ENCODE measurements around the gene MSH2. TPM values are rescaled to one million over a fixed set of nuclear protein-coding genes. Genes with fewer than 3 reads are reported as not detected.

Gene MSH2
- total RNA-seq, 1 donor from 2014 or later, result 25.2 TPM

- no peak for ATAC-seq (ENCODE audit: low read depth)
- no peak overlapping the region for H3K4me3 Mint-ChIP-seq
- POLR2A ChIA-PET, result no interaction called here
- no peaks in the 10 kb centered on the region for H3K9me3 Mint-ChIP-seq
- H3K4me1 Mint-ChIP-seq, result no peaks in the 10 kb centered on the region
- no peak overlapping the region for H3K27ac Mint-ChIP-seq
- no peak for DNase-seq
- H3K27me3 Mint-ChIP-seq, result peaks cover 9% of the 10 kb centered on the region
- H3K36me3 Mint-ChIP-seq (ENCODE audit: low read depth), result no peaks in the 10 kb centered on the region
- CTCF ChIA-PET, result interaction anchor here (1.4 kb wide), 1 partner anchor 17 kb away, joined by 3 read pairs; no protein-coding TSS in a partner anchor
- intact Hi-C loops (cut with micrococcal nuclease), result no loop called here
- TF ChIP-seq, protein P1, sequence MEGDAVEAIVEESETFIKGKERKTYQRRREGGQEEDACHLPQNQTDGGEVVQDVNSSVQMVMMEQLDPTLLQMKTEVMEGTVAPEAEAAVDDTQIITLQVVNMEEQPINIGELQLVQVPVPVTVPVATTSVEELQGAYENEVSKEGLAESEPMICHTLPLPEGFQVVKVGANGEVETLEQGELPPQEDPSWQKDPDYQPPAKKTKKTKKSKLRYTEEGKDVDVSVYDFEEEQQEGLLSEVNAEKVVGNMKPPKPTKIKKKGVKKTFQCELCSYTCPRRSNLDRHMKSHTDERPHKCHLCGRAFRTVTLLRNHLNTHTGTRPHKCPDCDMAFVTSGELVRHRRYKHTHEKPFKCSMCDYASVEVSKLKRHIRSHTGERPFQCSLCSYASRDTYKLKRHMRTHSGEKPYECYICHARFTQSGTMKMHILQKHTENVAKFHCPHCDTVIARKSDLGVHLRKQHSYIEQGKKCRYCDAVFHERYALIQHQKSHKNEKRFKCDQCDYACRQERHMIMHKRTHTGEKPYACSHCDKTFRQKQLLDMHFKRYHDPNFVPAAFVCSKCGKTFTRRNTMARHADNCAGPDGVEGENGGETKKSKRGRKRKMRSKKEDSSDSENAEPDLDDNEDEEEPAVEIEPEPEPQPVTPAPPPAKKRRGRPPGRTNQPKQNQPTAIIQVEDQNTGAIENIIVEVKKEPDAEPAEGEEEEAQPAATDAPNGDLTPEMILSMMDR (IDR thresholded peaks at IDR 0.05), result no peak
Observed at GRCh38 chr2:47375307-47375706, 27.6 kb upstream of the MSH2 start.

GRCh38 chr2:47379384-47379783 lies 23.6 kb upstream of the MSH2 start:
- no peak overlapping the region for H3K4me3 Mint-ChIP-seq
- ATAC-seq (ENCODE audit: low read depth) (no peak), DNase-seq (no peak)
- POLR2A ChIA-PET, result no interaction called here
- CTCF ChIA-PET, result no interaction called here
- TF ChIP-seq, protein P1 (IDR thresholded peaks at IDR 0.05), result no peak
- H3K27me3 Mint-ChIP-seq, result no peaks in the 10 kb centered on the region
- H3K27ac Mint-ChIP-seq, result no peak overlapping the region
- no peaks in the 10 kb centered on the region for H3K36me3 Mint-ChIP-seq (ENCODE audit: low read depth)
- no peaks in the 10 kb centered on the region for H3K4me1 Mint-ChIP-seq
- no peaks in the 10 kb centered on the region for H3K9me3 Mint-ChIP-seq
- intact Hi-C loops (cut with micrococcal nuclease), result no loop called here

DNA sequence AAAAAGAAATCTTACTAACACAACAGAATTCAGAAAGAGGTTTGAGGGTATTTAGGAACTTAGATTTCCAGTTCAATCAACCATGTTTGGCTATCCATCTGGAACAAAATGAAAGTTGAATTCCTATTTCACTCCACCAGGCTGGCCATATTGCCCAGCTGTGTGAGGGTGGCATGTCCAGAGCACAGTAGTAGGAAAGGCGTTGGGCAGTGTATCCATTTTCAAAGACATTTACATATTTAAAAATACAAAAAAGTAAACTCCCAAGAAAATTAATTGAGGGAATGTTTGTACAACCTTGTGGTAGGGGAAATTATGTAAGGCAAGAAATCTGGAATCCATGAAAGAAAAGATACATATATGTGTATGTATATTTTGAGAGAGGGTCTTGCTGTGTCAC lies 21.5 kb upstream of the MSH2 start:
- Mint-ChIP-seq H3K9me3 (no peaks in the 10 kb centered on the region), H3K4me3 (no peak overlapping the region), H3K27ac (no peak overlapping the region), H3K27me3 (no peaks in the 10 kb centered on the region), H3K36me3 (ENCODE audit: low read depth) (no peaks in the 10 kb centered on the region), H3K4me1 (no peaks in the 10 kb centered on the region)
- intact Hi-C loops (cut with micrococcal nuclease), result no loop called here
- ATAC-seq (ENCODE audit: low read depth) (no peak), DNase-seq (no peak)
- CTCF ChIA-PET, result no interaction called here
- TF ChIP-seq, protein P1 (IDR thresholded peaks at IDR 0.05), result no peak
- POLR2A ChIA-PET, result no interaction called here

DNA sequence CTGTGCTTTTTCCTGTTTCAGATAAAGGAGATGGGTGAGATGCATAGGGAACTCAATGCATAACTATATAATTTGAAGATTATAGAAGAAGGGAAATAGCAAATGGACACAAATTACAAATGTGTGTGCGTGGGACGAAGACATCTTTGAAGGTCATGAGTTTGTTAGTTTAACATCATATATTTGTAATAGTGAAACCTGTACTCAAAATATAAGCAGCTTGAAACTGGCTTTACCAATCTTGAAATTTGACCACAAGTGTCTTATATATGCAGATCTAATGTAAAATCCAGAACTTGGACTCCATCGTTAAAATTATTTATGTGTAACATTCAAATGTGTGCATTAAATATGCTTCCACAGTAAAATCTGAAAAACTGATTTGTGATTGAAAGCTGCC lies 16.4 kb upstream of the MSH2 start:
- Mint-ChIP-seq H3K36me3 (ENCODE audit: low read depth) (no peaks in the 10 kb centered on the region), H3K9me3 (no peaks in the 10 kb centered on the region), H3K4me3 (no peak overlapping the region), H3K27ac (no peak overlapping the region), H3K27me3 (no peaks in the 10 kb centered on the region), H3K4me1 (no peaks in the 10 kb centered on the region)
- intact Hi-C loops (cut with micrococcal nuclease), result no loop called here
- ChIA-PET POLR2A (no interaction called here), CTCF (interaction anchor here (1.0 to 3.5 kb wide), 3 partner anchors 9 to 51 kb away, joined by 3 to 99 read pairs (median 4); partner anchors contain the start of gene MSH2)
- DNase-seq (no peak), ATAC-seq (ENCODE audit: low read depth) (no peak)
- TF ChIP-seq, protein P1 (IDR thresholded peaks at IDR 0.05), result no peak

GRCh38 chr2:47388888-47389287 lies 14.1 kb upstream of the MSH2 start:
- DNase-seq (no peak), ATAC-seq (ENCODE audit: low read depth) (no peak)
- intact Hi-C loops (cut with micrococcal nuclease), result loop anchor here (1.0 kb wide), 2 partner anchors 54 to 379 kb away; no protein-coding TSS in a partner anchor
- ChIA-PET POLR2A (interaction anchor here (1.1 kb wide), 1 partner anchor 53 kb away, joined by 12 read pairs; no protein-coding TSS in a partner anchor), CTCF (interaction anchor here (1.1 to 3.5 kb wide), 5 partner anchors 14 to 379 kb away, joined by 3 to 99 read pairs (median 6); partner anchors contain the start of gene MSH2)
- Mint-ChIP-seq H3K27ac (no peak overlapping the region), H3K9me3 (no peaks in the 10 kb centered on the region), H3K4me1 (no peaks in the 10 kb centered on the region), H3K4me3 (no peak overlapping the region), H3K36me3 (ENCODE audit: low read depth) (no peaks in the 10 kb centered on the region), H3K27me3 (peaks cover 3% of the 10 kb centered on the region)
- TF ChIP-seq, protein P1 (IDR thresholded peaks at IDR 0.05), result no peak
